ENCODE results near the gene SLC35B4. TPM values are rescaled to one million over a fixed set of nuclear protein-coding genes. Genes with fewer than 3 reads are reported as not detected.

SLC35B4 gene
- total RNA-seq, 1 donor from 2014 or later: 18.7 TPM

DNA sequence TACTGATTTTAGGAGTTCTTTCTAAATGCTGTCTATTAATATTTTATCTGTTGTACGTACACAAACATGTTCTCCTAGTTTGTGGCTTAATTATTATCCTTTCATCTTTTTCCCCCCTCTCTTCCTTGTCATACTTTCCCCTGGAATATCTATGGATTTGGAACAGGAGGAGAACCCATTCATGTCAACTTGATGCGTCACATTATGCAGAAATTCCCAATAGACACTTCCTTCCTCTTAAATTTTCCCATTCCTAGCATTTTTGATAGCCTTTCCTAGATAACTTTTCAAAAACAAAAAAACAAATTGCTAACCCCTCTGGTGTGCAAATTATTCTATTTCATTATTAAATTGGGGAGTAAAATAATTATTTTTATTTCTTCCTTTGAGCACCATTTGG, 36.2 kb downstream of the SLC35B4 start:
- H3K27me3 Mint-ChIP-seq (ENCODE audit: unreplicated experiment): peaks cover 57% of the 10 kb centered on the region

DNA sequence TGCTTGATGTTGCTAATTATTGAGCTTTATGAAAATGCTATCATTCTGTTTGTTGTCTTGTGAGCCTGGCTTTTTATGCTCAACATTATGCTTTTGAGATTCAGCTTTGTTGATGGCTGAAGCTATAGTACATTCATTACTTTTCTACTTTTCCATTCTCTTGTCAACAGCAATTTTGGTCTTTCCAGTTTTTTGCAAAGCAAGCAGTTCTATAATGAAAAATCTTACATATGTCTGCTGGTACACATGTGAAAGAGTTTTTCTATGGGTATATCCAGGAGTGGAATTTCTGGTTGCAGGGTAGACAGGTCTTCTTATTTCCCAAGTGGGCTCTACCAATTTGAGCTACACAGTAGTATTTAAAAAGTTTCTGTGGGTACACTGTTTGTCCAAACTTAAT, 36.8 kb downstream of the SLC35B4 start:
- Mint-ChIP-seq H3K4me1 (ENCODE audit: unreplicated experiment) (no peaks in the 10 kb centered on the region), H3K36me3 (ENCODE audit: unreplicated experiment) (no peaks in the 10 kb centered on the region), H3K9me3 (ENCODE audit: unreplicated experiment) (no peaks in the 10 kb centered on the region), H3K27me3 (ENCODE audit: unreplicated experiment) (peaks cover 60% of the 10 kb centered on the region), H3K27ac (ENCODE audit: unreplicated experiment) (no peak overlapping the region), H3K4me3 (ENCODE audit: unreplicated experiment) (no peak overlapping the region)
- TF ChIP-seq, protein P1, sequence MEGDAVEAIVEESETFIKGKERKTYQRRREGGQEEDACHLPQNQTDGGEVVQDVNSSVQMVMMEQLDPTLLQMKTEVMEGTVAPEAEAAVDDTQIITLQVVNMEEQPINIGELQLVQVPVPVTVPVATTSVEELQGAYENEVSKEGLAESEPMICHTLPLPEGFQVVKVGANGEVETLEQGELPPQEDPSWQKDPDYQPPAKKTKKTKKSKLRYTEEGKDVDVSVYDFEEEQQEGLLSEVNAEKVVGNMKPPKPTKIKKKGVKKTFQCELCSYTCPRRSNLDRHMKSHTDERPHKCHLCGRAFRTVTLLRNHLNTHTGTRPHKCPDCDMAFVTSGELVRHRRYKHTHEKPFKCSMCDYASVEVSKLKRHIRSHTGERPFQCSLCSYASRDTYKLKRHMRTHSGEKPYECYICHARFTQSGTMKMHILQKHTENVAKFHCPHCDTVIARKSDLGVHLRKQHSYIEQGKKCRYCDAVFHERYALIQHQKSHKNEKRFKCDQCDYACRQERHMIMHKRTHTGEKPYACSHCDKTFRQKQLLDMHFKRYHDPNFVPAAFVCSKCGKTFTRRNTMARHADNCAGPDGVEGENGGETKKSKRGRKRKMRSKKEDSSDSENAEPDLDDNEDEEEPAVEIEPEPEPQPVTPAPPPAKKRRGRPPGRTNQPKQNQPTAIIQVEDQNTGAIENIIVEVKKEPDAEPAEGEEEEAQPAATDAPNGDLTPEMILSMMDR (IDR thresholded peaks at IDR 0.05): no peak
- no peak for DNase-seq (ENCODE audit: extremely low spot score, unreplicated experiment)

More for the DNA sequence above, 36.2 kb downstream of the SLC35B4 start:
- TF ChIP-seq, protein P1 (IDR thresholded peaks at IDR 0.05): no peak
- H3K36me3 Mint-ChIP-seq (ENCODE audit: unreplicated experiment): no peaks in the 10 kb centered on the region
- H3K4me3 Mint-ChIP-seq (ENCODE audit: unreplicated experiment): no peak overlapping the region
- H3K27ac Mint-ChIP-seq (ENCODE audit: unreplicated experiment): no peak overlapping the region
- no peaks in the 10 kb centered on the region for H3K4me1 Mint-ChIP-seq (ENCODE audit: unreplicated experiment)
- DNase-seq (ENCODE audit: extremely low spot score, unreplicated experiment): no peak
- H3K9me3 Mint-ChIP-seq (ENCODE audit: unreplicated experiment): no peaks in the 10 kb centered on the region

DNA sequence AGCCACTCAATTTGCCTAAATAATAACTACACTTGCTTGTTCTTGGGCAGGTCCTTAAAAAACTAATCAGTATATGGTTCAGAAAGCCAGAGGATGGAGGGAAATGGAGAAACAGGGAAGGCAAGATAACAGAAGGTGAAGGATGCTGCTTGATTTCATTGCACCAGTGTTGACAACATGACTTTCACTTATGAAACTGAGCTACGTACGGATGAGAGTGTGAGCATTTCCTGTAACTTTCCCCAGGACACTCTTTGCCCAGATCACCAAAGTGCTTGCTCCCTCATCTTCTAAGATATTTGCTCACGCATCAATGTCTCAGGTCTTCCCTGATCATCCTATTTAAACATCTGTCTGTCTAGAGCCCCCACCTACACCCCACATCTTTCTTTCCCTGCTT, 37.4 kb downstream of the SLC35B4 start:
- no peak overlapping the region for H3K27ac Mint-ChIP-seq (ENCODE audit: unreplicated experiment)
- H3K4me3 Mint-ChIP-seq (ENCODE audit: unreplicated experiment): no peak overlapping the region
- DNase-seq (ENCODE audit: extremely low spot score, unreplicated experiment): no peak
- H3K9me3 Mint-ChIP-seq (ENCODE audit: unreplicated experiment): no peaks in the 10 kb centered on the region
- peaks cover 63% of the 10 kb centered on the region for H3K27me3 Mint-ChIP-seq (ENCODE audit: unreplicated experiment)
- TF ChIP-seq, protein P1 (IDR thresholded peaks at IDR 0.05): no peak
- no peaks in the 10 kb centered on the region for H3K36me3 Mint-ChIP-seq (ENCODE audit: unreplicated experiment)
- H3K4me1 Mint-ChIP-seq (ENCODE audit: unreplicated experiment): no peaks in the 10 kb centered on the region

DNA sequence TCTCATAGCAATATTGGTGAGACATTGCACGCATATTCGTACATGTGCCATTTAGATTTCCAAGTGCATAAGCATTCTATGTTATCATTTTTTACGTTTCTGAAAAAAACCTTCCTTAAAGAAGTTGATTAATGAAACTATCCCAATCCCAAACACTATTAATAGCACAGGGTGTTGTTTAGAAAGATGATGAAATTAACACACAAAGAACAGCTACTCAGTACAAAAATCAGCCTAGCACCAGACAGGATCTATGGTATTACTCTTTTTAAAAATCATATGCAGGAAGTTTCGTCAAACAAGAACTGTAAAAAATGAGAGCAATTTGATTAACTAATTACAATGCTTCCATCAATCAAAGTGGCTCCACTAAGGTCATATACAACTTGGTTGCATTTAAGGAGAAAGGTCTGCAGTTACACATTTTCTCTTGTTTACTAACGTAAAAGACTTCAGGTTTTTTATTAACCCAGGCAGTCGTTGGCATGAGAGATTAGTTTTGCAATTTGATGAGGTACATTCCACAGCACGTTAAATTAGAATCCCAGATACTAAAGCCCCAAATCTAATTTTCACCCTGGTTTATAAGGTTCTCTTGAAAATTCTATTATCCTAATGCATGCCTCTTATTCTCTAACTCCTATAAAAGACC, 38.1 kb downstream of the SLC35B4 start:
- H3K36me3 Mint-ChIP-seq (ENCODE audit: unreplicated experiment): no peaks in the 10 kb centered on the region
- no peaks in the 10 kb centered on the region for H3K9me3 Mint-ChIP-seq (ENCODE audit: unreplicated experiment)
- H3K27me3 Mint-ChIP-seq (ENCODE audit: unreplicated experiment): peaks cover 63% of the 10 kb centered on the region
- TF ChIP-seq, protein P1 (IDR thresholded peaks at IDR 0.05): no peak
- no peak overlapping the region for H3K4me3 Mint-ChIP-seq (ENCODE audit: unreplicated experiment)
- H3K4me1 Mint-ChIP-seq (ENCODE audit: unreplicated experiment): no peaks in the 10 kb centered on the region
- no peak overlapping the region for H3K27ac Mint-ChIP-seq (ENCODE audit: unreplicated experiment)
- no peak for DNase-seq (ENCODE audit: extremely low spot score, unreplicated experiment)

DNA sequence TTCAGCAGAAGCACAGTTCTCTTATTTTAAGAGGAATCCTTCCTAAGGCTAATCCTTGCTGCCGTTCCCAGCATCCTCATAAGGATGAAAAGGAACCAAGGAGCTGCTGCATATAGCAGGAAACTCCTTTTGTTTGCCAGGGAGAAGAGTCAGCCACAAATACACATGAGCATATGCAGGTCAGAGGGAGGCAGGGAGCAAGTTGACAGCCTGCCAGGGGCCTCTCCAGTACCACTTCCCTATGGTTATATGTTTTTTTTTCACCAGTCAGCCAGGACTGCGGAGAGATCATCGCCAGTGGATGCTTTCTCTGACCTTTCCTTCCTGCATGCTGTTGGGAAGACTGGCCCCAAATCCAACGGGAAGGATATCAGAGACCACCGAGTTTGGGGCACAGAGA, 39.8 kb downstream of the SLC35B4 start:
- Mint-ChIP-seq H3K27me3 (ENCODE audit: unreplicated experiment) (peaks cover 67% of the 10 kb centered on the region), H3K4me3 (ENCODE audit: unreplicated experiment) (no peak overlapping the region)

More for the DNA sequence above, 39.8 kb downstream of the SLC35B4 start:
- no peaks in the 10 kb centered on the region for H3K36me3 Mint-ChIP-seq (ENCODE audit: unreplicated experiment)
- TF ChIP-seq, protein P1 (IDR thresholded peaks at IDR 0.05): no peak
- no peaks in the 10 kb centered on the region for H3K4me1 Mint-ChIP-seq (ENCODE audit: unreplicated experiment)
- H3K27ac Mint-ChIP-seq (ENCODE audit: unreplicated experiment): no peak overlapping the region
- no peaks in the 10 kb centered on the region for H3K9me3 Mint-ChIP-seq (ENCODE audit: unreplicated experiment)
- no peak for DNase-seq (ENCODE audit: extremely low spot score, unreplicated experiment)

All from osteocyte (in vitro differentiated cells).